Measurements from ENCODE around the gene TMEM201. TPM values are rescaled to one million over a fixed set of nuclear protein-coding genes. Genes with fewer than 3 reads are reported as not detected.
"Not testable (repeated sequence)": the region's sequence is repeated elsewhere in the genome, so short reads cannot be mapped to it uniquely, and the experiment has no call there.

The TMEM201 gene
- total RNA-seq, 1 donor from 2014 or later = 9.9 TPM

DNA sequence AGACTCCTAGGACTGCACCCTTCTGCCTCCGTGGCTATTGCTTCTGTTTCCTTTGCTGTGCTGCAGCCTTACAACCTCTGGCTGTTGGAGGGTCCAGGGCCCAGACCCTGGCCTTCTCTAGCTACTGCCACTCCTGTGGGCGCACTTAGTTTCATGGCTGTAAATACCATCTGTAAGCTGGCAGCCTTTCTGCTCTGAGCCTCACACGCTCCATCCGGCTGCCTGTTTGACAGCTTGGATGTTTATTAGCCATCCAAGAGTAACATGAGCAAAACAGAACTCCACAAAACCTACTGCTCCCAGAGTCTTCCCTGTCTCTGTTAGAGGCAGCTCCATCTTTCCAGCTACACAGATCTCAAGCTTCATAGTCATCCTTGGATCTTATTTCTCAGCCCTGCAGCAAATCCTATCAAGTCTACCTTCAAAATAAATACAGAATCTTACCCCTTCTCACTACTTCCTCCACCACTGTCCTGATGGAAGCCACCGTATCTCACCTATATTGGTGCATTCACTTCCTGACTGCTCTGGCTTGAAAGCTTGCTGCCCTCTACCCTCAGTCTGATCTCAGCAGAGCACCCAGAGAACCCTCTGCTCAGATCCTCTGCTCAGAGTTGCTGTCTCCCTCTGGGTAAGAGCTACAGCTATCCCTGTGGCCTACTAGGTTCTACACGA lies 30.3 kb upstream of the TMEM201 start:
- H3K36me3 ChIP-seq (ENCODE audit: control insufficient read depth, insufficient read depth, low read length) = no peaks in the 10 kb centered on the region
- no peak overlapping the region for H3K4me3 ChIP-seq (ENCODE audit: low read depth, low read length)
- TF ChIP-seq, protein P1, sequence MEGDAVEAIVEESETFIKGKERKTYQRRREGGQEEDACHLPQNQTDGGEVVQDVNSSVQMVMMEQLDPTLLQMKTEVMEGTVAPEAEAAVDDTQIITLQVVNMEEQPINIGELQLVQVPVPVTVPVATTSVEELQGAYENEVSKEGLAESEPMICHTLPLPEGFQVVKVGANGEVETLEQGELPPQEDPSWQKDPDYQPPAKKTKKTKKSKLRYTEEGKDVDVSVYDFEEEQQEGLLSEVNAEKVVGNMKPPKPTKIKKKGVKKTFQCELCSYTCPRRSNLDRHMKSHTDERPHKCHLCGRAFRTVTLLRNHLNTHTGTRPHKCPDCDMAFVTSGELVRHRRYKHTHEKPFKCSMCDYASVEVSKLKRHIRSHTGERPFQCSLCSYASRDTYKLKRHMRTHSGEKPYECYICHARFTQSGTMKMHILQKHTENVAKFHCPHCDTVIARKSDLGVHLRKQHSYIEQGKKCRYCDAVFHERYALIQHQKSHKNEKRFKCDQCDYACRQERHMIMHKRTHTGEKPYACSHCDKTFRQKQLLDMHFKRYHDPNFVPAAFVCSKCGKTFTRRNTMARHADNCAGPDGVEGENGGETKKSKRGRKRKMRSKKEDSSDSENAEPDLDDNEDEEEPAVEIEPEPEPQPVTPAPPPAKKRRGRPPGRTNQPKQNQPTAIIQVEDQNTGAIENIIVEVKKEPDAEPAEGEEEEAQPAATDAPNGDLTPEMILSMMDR (IDR thresholded peaks at IDR 0.05; ENCODE audit: insufficient read depth, low read length, poor library complexity, severe bottlenecking) = no peak
- DNase-seq (ENCODE audit: low read depth) = no peak
- H3K27me3 ChIP-seq (ENCODE audit: control insufficient read depth, insufficient read depth, low read length) = no peaks in the 10 kb centered on the region

DNA sequence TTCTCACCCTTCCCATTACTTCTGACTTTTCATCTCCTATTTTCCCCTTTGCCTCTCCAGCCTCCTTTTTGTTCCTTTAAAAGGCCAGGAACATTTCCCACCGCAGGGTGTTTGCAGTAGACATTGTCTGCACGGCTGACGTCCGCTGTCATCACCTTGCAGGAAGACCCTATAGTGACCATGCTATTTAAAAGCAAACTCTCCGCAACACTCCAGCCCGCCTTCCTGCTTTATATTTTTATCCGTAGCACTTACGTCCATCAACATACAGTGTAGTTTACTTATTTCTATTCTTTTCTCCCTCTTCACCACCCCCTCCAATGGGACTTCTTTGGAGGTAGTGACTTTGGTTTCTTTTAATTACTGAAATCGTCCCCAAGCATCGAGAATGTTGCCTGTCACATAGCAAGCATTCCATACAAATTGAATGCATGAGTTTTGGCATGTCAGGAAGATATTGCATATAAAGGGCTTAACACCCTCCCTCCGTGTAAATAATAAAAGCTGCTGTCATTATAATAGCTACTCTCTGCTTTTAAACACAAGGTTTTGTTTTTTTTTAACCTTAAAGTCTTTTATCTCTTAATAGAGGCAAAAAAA lies 29.7 kb upstream of the TMEM201 start:
- Histone ChIP-seq H3K4me3 (ENCODE audit: low read depth, low read length) (no peak overlapping the region), H3K36me3 (ENCODE audit: control insufficient read depth, insufficient read depth, low read length) (no peaks in the 10 kb centered on the region), H3K27me3 (ENCODE audit: control insufficient read depth, insufficient read depth, low read length) (no peaks in the 10 kb centered on the region)
- no peak for DNase-seq (ENCODE audit: low read depth)
- TF ChIP-seq, protein P1 (IDR thresholded peaks at IDR 0.05; ENCODE audit: insufficient read depth, low read length, poor library complexity, severe bottlenecking) = no peak

DNA sequence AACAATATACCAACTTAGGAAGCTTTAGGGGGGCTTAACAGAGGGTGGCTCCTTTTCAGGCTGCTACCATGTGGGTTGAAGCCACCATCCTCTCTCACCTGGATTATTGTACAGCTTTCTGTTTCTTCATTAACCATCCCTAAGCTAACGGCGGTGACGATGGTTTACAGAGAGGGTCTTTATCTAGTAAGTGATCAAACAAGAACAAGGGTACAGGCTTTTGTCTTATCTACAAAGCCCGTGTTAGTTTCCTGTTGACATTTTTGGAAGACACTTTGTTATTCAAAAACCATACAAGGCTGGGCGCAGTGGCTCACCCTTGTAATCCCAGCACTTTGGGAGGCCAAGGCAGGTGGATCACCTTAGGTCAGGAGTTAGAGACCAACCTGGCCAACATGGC lies 29.0 kb upstream of the TMEM201 start:
- DNase-seq (ENCODE audit: low read depth) = no peak
- TF ChIP-seq, protein P1 (IDR thresholded peaks at IDR 0.05; ENCODE audit: insufficient read depth, low read length, poor library complexity, severe bottlenecking) = no peak
- no peaks in the 10 kb centered on the region for H3K36me3 ChIP-seq (ENCODE audit: control insufficient read depth, insufficient read depth, low read length)
- no peak overlapping the region for H3K4me3 ChIP-seq (ENCODE audit: low read depth, low read length)
- H3K27me3 ChIP-seq (ENCODE audit: control insufficient read depth, insufficient read depth, low read length) = no peaks in the 10 kb centered on the region

- not testable (repeated sequence) for H3K36me3 ChIP-seq (ENCODE audit: control insufficient read depth, insufficient read depth, low read length); H3K4me3 ChIP-seq (ENCODE audit: low read depth, low read length); DNase-seq (ENCODE audit: low read depth); H3K27me3 ChIP-seq (ENCODE audit: control insufficient read depth, insufficient read depth, low read length)
These were observed 28.6 kb upstream of the TMEM201 start for GRCh38 chr1:9560090-9560489.

DNA sequence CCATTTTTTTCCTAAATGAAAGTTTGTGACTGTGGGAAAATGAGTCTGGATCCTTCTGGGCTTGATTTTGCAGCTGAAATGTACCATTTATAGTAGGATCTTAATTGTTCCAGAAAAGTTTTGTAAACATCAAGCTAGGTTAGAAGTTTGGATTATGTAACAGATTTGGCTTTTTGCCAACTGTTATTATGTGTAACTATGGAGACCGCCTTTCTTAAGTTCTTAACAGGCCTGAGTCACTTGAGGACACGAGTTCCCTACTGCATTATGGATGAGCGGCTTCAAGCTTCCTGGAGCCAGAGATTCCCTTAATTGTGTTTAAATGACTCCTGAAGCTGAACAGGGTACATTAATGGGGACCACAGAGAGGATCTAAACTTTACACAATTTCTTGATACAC lies 27.3 kb upstream of the TMEM201 start:
- DNase-seq (ENCODE audit: low read depth) = peak; percentile 84
- TF ChIP-seq, protein P1 (IDR thresholded peaks at IDR 0.05; ENCODE audit: insufficient read depth, low read length, poor library complexity, severe bottlenecking) = no peak
- H3K4me3 ChIP-seq (ENCODE audit: low read depth, low read length) = no peak overlapping the region
- no peaks in the 10 kb centered on the region for H3K27me3 ChIP-seq (ENCODE audit: control insufficient read depth, insufficient read depth, low read length)
- H3K36me3 ChIP-seq (ENCODE audit: control insufficient read depth, insufficient read depth, low read length) = no peaks in the 10 kb centered on the region

- peaks cover 2% of the 10 kb centered on the region for H3K36me3 ChIP-seq (ENCODE audit: control insufficient read depth, insufficient read depth, low read length)
- H3K4me3 ChIP-seq (ENCODE audit: low read depth, low read length) = no peak overlapping the region
- TF ChIP-seq, protein P1 (IDR thresholded peaks at IDR 0.05; ENCODE audit: insufficient read depth, low read length, poor library complexity, severe bottlenecking) = no peak
- no peak for DNase-seq (ENCODE audit: low read depth)
- no peaks in the 10 kb centered on the region for H3K27me3 ChIP-seq (ENCODE audit: control insufficient read depth, insufficient read depth, low read length)
These were observed 19.4 kb upstream of the TMEM201 start for GRCh38 chr1:9569267-9569666.

DNA sequence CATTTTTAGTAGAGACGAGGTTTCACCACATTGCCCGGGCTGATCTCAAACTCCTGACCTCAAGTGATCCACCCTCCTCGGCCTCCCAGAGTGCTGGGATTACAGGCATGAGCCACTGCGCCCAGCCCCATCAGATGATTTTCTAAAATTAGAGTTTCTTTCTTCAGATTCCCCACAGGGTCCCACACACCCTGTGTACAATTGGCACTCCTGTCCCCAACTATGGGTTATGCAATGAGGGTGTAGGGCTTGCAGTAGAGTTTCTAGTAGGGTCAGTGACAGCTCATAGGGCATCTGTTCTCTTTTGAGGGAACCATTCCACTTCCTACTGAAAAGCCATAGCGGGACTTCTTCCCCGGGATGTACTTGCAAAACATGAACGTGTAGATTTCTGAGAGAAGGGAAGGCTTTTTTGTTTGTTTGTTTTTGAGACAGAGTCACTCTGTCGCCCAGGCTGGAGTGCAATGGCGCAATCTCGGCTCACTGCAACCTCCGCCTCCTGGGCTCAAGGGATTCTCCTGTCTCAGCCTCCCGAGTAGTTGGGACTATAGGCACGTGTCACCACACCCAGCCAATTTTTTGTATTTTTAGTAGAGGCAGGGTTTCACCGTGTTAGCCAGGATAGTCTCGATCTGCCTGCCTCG lies 17.7 kb upstream of the TMEM201 start:
- not testable (repeated sequence) for DNase-seq (ENCODE audit: low read depth); H3K27me3 ChIP-seq (ENCODE audit: control insufficient read depth, insufficient read depth, low read length); H3K4me3 ChIP-seq (ENCODE audit: low read depth, low read length); H3K36me3 ChIP-seq (ENCODE audit: control insufficient read depth, insufficient read depth, low read length)
